Endothelial cell of umbilical vein (primary cell): ENCODE data around the gene MAN2B2. TPM values are rescaled to one million over a fixed set of nuclear protein-coding genes. Genes with fewer than 3 reads are reported as not detected.

Source experiments
- BruUV-seq: library from RNA; stranded (reverse); fragments of 400-500 nt; replicated peaks from 2 replicates; lab custom pipeline; 2021; lab: Mats Ljungman, UMichigan
- CTCF ChIA-PET: fragments of 300-600, 350-600 bp; sonication (Branson Sonifier 250); formaldehyde crosslinking; loops from one replicate; lab custom pipeline; 2021; ENCODE audit warnings: antibody characterized with exemption, inconsistent platforms; lab: Charles Lee
- POLR2A ChIA-PET: fragments of 300-600, 350-600 bp; sonication (Branson Sonifier 250); formaldehyde crosslinking; loops from one replicate; lab custom pipeline; 2021; ENCODE audit warnings: antibody characterized with exemption, inconsistent platforms; lab: Charles Lee
- DNase-seq: peaks from one replicate; pipeline ENCODE4 v3.0.0-alpha.2; 2011; ENCODE audit warnings: low read depth, low spot score
- FAIRE-seq: peaks from 2 replicates; lab custom pipeline; 2011; peaks lifted over from hg19 to GRCh38; lab: Jason Lieb, UNC
- H2AFZ ChIP-seq: 2 replicates; pipeline ENCODE4 v1.6.0; 2012; ENCODE audit warnings: low read depth, low read length, control low read depth, inconsistent platforms
- H3K27ac ChIP-seq: 2 replicates; pipeline ENCODE4 v1.5.1; 2011; ENCODE audit warnings: low read depth, mild to moderate bottlenecking, control low read depth, low read length, moderate library complexity; ENCODE audit not compliant: insufficient read depth
- H3K27me3 ChIP-seq, 2 experiments: 2 replicates each; pipeline versions ENCODE4 v1.6.0 to v1.6.1; 2011; ENCODE audit warnings: low read length in 2 of 2, mixed read lengths in 1 of 2; ENCODE audit not compliant: control insufficient read depth in 2 of 2, insufficient read depth in 2 of 2
- H3K36me3 ChIP-seq, 2 experiments: 2 replicates in 1 of 2; 3 replicates in 1 of 2; pipeline ENCODE4 v1.5.1; 2011; ENCODE audit warnings: low read length in 2 of 2, mild to moderate bottlenecking in 1 of 2, moderate library complexity in 1 of 2; ENCODE audit not compliant: control insufficient read depth in 2 of 2, insufficient read depth in 2 of 2; ENCODE audit errors: extremely low read depth in 1 of 2
- H3K4me1 ChIP-seq: 3 replicates; pipeline ENCODE4 v1.5.1; 2011; ENCODE audit warnings: mild to moderate bottlenecking, low read length; ENCODE audit not compliant: control insufficient read depth, insufficient read depth; ENCODE audit errors: extremely low read depth
- H3K4me2 ChIP-seq: 2 replicates; pipeline ENCODE4 v1.6.1; 2011; ENCODE audit warnings: low read length, control low read depth, mixed read lengths; ENCODE audit not compliant: insufficient read depth
- H3K4me3 ChIP-seq, 3 experiments: fragments of 200-600 bp in 1 of 3; sonication (generic), shearing (Covaris generic) in 1 of 3; replicated peaks in 1 of 3; 2 replicates each; pipeline ENCODE4 v1.5.1; 2011 to 2016; ENCODE audit warnings: control low read depth in 3 of 3, low read length in 3 of 3, mild to moderate bottlenecking in 2 of 3, inconsistent platforms in 1 of 3, low read depth in 1 of 3, moderate library complexity in 1 of 3; ENCODE audit not compliant: insufficient read depth in 1 of 3
- H3K79me2 ChIP-seq: 2 replicates; pipeline ENCODE4 v1.6.0; 2012; ENCODE audit warnings: low read length, inconsistent platforms; ENCODE audit not compliant: control insufficient read depth, insufficient read depth
- H3K9ac ChIP-seq: replicated peaks from 2 replicates; pipeline ENCODE3; 2011; ENCODE audit warnings: low read length, control low read depth; ENCODE audit not compliant: insufficient read depth; ENCODE audit errors: extremely low read depth
- H3K9me1 ChIP-seq: replicated peaks from 3 replicates; pipeline ENCODE4 v1.6.0; 2011; ENCODE audit warnings: mild to moderate bottlenecking, low read length; ENCODE audit not compliant: control insufficient read depth, insufficient read depth; ENCODE audit errors: extremely low read depth
- H3K9me3 ChIP-seq: replicated peaks from 2 replicates; pipeline ENCODE4 v1.5.1; 2012; ENCODE audit warnings: low read length, inconsistent platforms; ENCODE audit not compliant: control insufficient read depth, insufficient read depth
- H4K20me1 ChIP-seq: replicated peaks from 2 replicates; pipeline ENCODE3; 2011; ENCODE audit warnings: mild to moderate bottlenecking, low read length; ENCODE audit not compliant: control insufficient read depth, insufficient read depth; ENCODE audit errors: extremely low read depth
- EZH2 ChIP-seq: IDR thresholded peaks from 2 replicates; pipeline ENCODE4 v1.6.1; 2012; ENCODE audit warnings: borderline replicate concordance, low read depth, mild to moderate bottlenecking, moderate library complexity, low read length, inconsistent platforms; ENCODE audit not compliant: severe bottlenecking
- JUN ChIP-seq: IDR thresholded peaks from 2 replicates; pipeline ENCODE4 v1.6.1; 2011; ENCODE audit warnings: borderline replicate concordance, low read depth; ENCODE audit not compliant: insufficient read length, insufficient read depth
- POLR2A ChIP-seq: IDR thresholded peaks from 2 replicates; pipeline ENCODE4 v1.6.1; 2012; ENCODE audit warnings: low read depth, mild to moderate bottlenecking, control low read depth, low read length
- dilution Hi-C: fragments of 300-500 bp; cut with MboI; formaldehyde crosslinking; loops from one replicate; pipeline ENCODE4 v1.15.0; 2019; ENCODE audit warnings: low sequenced_read_pairs; ENCODE audit not compliant: extremely low pct_ligation_motif_present
- intact Hi-C: fragments of 100-400 bp; cut with micrococcal nuclease; formaldehyde crosslinking; loops from one replicate; pipeline ENCODE4 v1.10.0; 2022
- polyA plus RNA-seq, 4 experiments: library from polyadenylated mRNA; depleted of rRNA in 3 of 4; stranded (reverse) in 3 of 4; unstranded in 1 of 4; fragments of >200 nt; gene quantifications; 2 replicates each; pipeline versions ENCODE4 v1.2.1 to v1.2.3, GENCODE V29; 2011 to 2012; ENCODE audit warnings: missing spikeins in 1 of 4
- total RNA-seq: library from RNA; stranded (reverse); gene quantifications from 2 replicates; pipeline ENCODE4 v1.2.3, GENCODE V29; 2021

Gene MAN2B2
- total and polyA plus RNA-seq, 2 donors (not counting 3 experiments of a cell fraction or from before 2014, with no cell fraction given) = 15.7 to 25.1 TPM

GRCh38 chr4:6662591-6662990 is 87.6 kb downstream of the MAN2B2 start:
- no TSS peak for BruUV-seq
- Histone ChIP-seq H3K27me3 (peaks cover 27 to 48% of the 10 kb centered on the region in 2 experiments), H3K9ac (no peak overlapping the region), H2AFZ (no peak overlapping the region), H3K9me3 (no peaks in the 10 kb centered on the region), H3K4me2 (no peak overlapping the region), H4K20me1 (no peaks in the 10 kb centered on the region), H3K9me1 (no peaks in the 10 kb centered on the region), H3K79me2 (no peaks in the 10 kb centered on the region), H3K4me3 (no peak overlapping the region), H3K27ac (no peak overlapping the region), H3K4me1 (peaks cover 2% of the 10 kb centered on the region), H3K36me3 (no peaks in the 10 kb centered on the region)
- FAIRE-seq = no peak
- no peak for DNase-seq
- ChIA-PET CTCF (interaction anchor here (1.5 kb wide), 1 partner anchor 11 kb away, joined by 5 read pairs; a partner anchor contains a TSS), POLR2A (no interaction called here)
- dilution Hi-C loops = no loop called here
- TF ChIP-seq EZH2 (no peak), POLR2A (no peak)
- intact Hi-C loops = no loop called here

- FAIRE-seq = no peak
- no peak overlapping the region for H2AFZ ChIP-seq
- H3K36me3 ChIP-seq = no peaks in the 10 kb centered on the region
- H3K79me2 ChIP-seq = no peaks in the 10 kb centered on the region
- peaks cover 27 to 45% of the 10 kb centered on the region in 2 experiments for H3K27me3 ChIP-seq
- no peak overlapping the region for H3K9ac ChIP-seq
- H3K4me3 ChIP-seq = no peak overlapping the region
- H3K4me1 ChIP-seq = peaks cover 2% of the 10 kb centered on the region
- POLR2A ChIA-PET = interaction anchor here (1.2 kb wide), 1 partner anchor 9 kb away, joined by 7 read pairs; no protein-coding TSS in a partner anchor
- TF ChIP-seq EZH2 = peak; percentile 89
- TF ChIP-seq JUN = no peak
- no TSS peak for BruUV-seq
- intact Hi-C loops = no loop called here
- no peaks in the 10 kb centered on the region for H3K9me3 ChIP-seq
- no peak for DNase-seq
- CTCF ChIA-PET = interaction anchor here (0.8 to 1.1 kb wide), 5 partner anchors 9 to 89 kb away, joined by 3 to 5 read pairs (median 3); partner anchors contain the start of gene MAN2B2
- no peak overlapping the region for H3K4me2 ChIP-seq
- H4K20me1 ChIP-seq = no peaks in the 10 kb centered on the region
- no peaks in the 10 kb centered on the region for H3K9me1 ChIP-seq
- no peak overlapping the region for H3K27ac ChIP-seq
- dilution Hi-C loops = no loop called here
These were observed 88.8 kb downstream of the MAN2B2 start for GRCh38 chr4:6663596-6664393.
